ENCODE data around the gene SMARCB1.

- TF ChIP-seq POLR2AphosphoS5 (IDR thresholded peaks at IDR 0.05) (no peak), CTCF (IDR thresholded peaks at IDR 0.05) (no peak)
Measured at GRCh38 chr22:23759566-23759965, 27.2 kb upstream of the SMARCB1 start.

Measured in breast epithelium (tissue), 3 donors.